ENCODE measurements around the gene DUS4L. TPM values are rescaled to one million over a fixed set of nuclear protein-coding genes. Genes with fewer than 3 reads are reported as not detected.
A peak's percentile ranks its signal among the peaks of the same experiment; 100 is the strongest.

The DUS4L gene
- polyA plus RNA-seq, 1 donor from 2014 or later, result 24.2 TPM

- Histone ChIP-seq H4K20me1 (ENCODE audit: insufficient read depth) (no peaks in the 10 kb centered on the region), H3K4me2 (ENCODE audit: low read length) (no peak overlapping the region), H3F3A (ENCODE audit: insufficient read depth, low read length, poor library complexity, severe bottlenecking) (no peaks in the 10 kb centered on the region), H3K9me3 (ENCODE audit: low read length) (no peaks in the 10 kb centered on the region), H3K4me3 (ENCODE audit: low read length) (no peak overlapping the region), H3K79me2 (replicated peaks; ENCODE audit: insufficient read depth, low read length) (no peaks in the 10 kb centered on the region), H3K27ac (ENCODE audit: low read length) (no peak overlapping the region), H3K27me3 (ENCODE audit: insufficient read depth, low read depth, low read length) (no peaks in the 10 kb centered on the region), H3K36me3 (ENCODE audit: insufficient read depth, low read length) (no peaks in the 10 kb centered on the region), H3K9ac (ENCODE audit: low read length) (no peak overlapping the region), H3K9me2 (ENCODE audit: insufficient read depth, low read length) (no peaks in the 10 kb centered on the region), H2AFZ (ENCODE audit: low read depth, low read length) (no peak overlapping the region)
- no peak for TF ChIP-seq EZH2 (IDR thresholded peaks at IDR 0.05; ENCODE audit: borderline replicate concordance, insufficient read depth, low read length, poor library complexity, severe bottlenecking)
These were observed 9.8 kb downstream of the DUS4L start for GRCh38 chr7:107573537-107573936.

DNA sequence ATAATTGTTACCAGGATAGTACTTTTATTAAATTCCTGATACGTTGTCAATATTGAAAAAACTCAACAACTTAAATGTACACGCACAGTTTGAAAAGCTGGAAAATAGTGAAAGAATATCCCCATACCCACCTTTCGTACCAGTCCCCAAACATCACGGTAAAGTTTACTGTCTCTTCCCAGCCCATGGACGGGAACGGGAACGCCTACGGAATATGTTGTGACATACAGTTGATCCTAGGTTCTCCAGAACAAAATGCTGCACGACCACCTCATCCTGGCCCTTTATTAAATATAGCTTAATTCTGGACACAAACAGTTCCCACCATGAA lies 15.7 kb downstream of the DUS4L start:
- H4K20me1 ChIP-seq (ENCODE audit: insufficient read depth), result no peaks in the 10 kb centered on the region
- H3K27ac ChIP-seq (ENCODE audit: low read length), result no peak overlapping the region
- H3K4me3 ChIP-seq (ENCODE audit: low read length), result peak overlapping the region; percentile 82
- peak overlapping the region; percentile 52 for H3K4me2 ChIP-seq (ENCODE audit: low read length)
- H3K79me2 ChIP-seq (replicated peaks; ENCODE audit: insufficient read depth, low read length), result no peaks in the 10 kb centered on the region
- H3K9ac ChIP-seq (ENCODE audit: low read length), result peak overlapping the region; percentile 70
- H3F3A ChIP-seq (ENCODE audit: insufficient read depth, low read length, poor library complexity, severe bottlenecking), result no peaks in the 10 kb centered on the region
- TF ChIP-seq SMC3 (conservative IDR thresholded peaks at IDR 0.05; ENCODE audit: poor library complexity) (no peak), RAD21 (conservative IDR thresholded peaks at IDR 0.05) (no peak)
- H3K36me3 ChIP-seq (ENCODE audit: insufficient read depth, low read length), result no peaks in the 10 kb centered on the region
- H3K27me3 ChIP-seq (ENCODE audit: insufficient read depth, low read depth, low read length), result no peaks in the 10 kb centered on the region
- no peaks in the 10 kb centered on the region for H3K9me3 ChIP-seq (ENCODE audit: low read length)
- H3K9me2 ChIP-seq (ENCODE audit: insufficient read depth, low read length), result no peaks in the 10 kb centered on the region
- H2AFZ ChIP-seq (ENCODE audit: low read depth, low read length), result peak overlapping the region; percentile 51

GRCh38 chr7:107579885-107580715 lies 16.3 kb downstream of the DUS4L start, which contains the start of gene BCAP29:
Gene BCAP29, plus strand, starts transcription at chr7:107580246. Its CDS starts 527 bp downstream, at chr7:107580773.
- Histone ChIP-seq H3K9ac (ENCODE audit: low read length) (peak within 1 kb of the TSS; percentile 70), H3K27ac (ENCODE audit: low read length) (no peak within 1 kb of the TSS), H3K4me2 (ENCODE audit: low read length) (peak within 1 kb of the TSS; percentile 52), H4K20me1 (ENCODE audit: insufficient read depth) (no peaks in the 10 kb centered on the region), H3K4me3 (ENCODE audit: low read length) (peak within 1 kb of the TSS; percentile 82), H3K9me2 (ENCODE audit: insufficient read depth, low read length) (no peaks in the 10 kb centered on the region), H3K9me3 (ENCODE audit: low read length) (no peaks in the 10 kb centered on the region), H3F3A (ENCODE audit: insufficient read depth, low read length, poor library complexity, severe bottlenecking) (no peaks in the 10 kb centered on the region), H3K36me3 (ENCODE audit: insufficient read depth, low read length) (no peaks in the 10 kb centered on the region), H3K27me3 (ENCODE audit: insufficient read depth, low read depth, low read length) (no peaks in the 10 kb centered on the region), H2AFZ (ENCODE audit: low read depth, low read length) (peak within 1 kb of the TSS; percentile 51), H3K79me2 (replicated peaks; ENCODE audit: insufficient read depth, low read length) (no peaks in the 10 kb centered on the region)
- peak; percentile 54 for TF ChIP-seq CTCF (IDR thresholded peaks at IDR 0.05; ENCODE audit: poor library complexity, severe bottlenecking)
- TF ChIP-seq, protein P1, sequence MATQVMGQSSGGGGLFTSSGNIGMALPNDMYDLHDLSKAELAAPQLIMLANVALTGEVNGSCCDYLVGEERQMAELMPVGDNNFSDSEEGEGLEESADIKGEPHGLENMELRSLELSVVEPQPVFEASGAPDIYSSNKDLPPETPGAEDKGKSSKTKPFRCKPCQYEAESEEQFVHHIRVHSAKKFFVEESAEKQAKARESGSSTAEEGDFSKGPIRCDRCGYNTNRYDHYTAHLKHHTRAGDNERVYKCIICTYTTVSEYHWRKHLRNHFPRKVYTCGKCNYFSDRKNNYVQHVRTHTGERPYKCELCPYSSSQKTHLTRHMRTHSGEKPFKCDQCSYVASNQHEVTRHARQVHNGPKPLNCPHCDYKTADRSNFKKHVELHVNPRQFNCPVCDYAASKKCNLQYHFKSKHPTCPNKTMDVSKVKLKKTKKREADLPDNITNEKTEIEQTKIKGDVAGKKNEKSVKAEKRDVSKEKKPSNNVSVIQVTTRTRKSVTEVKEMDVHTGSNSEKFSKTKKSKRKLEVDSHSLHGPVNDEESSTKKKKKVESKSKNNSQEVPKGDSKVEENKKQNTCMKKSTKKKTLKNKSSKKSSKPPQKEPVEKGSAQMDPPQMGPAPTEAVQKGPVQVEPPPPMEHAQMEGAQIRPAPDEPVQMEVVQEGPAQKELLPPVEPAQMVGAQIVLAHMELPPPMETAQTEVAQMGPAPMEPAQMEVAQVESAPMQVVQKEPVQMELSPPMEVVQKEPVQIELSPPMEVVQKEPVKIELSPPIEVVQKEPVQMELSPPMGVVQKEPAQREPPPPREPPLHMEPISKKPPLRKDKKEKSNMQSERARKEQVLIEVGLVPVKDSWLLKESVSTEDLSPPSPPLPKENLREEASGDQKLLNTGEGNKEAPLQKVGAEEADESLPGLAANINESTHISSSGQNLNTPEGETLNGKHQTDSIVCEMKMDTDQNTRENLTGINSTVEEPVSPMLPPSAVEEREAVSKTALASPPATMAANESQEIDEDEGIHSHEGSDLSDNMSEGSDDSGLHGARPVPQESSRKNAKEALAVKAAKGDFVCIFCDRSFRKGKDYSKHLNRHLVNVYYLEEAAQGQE (IDR thresholded peaks at IDR 0.05; ENCODE audit: borderline replicate concordance), result no peak
- no peak for TF ChIP-seq EZH2 (IDR thresholded peaks at IDR 0.05; ENCODE audit: borderline replicate concordance, insufficient read depth, low read length, poor library complexity, severe bottlenecking)
- TF ChIP-seq RAD21 (conservative IDR thresholded peaks at IDR 0.05), result peak; percentile 50
- peak; percentile 66 for TF ChIP-seq MXI1 (conservative IDR thresholded peaks at IDR 0.05; ENCODE audit: poor library complexity, severe bottlenecking)
- peak; percentile 48 for TF ChIP-seq EP300 (conservative IDR thresholded peaks at IDR 0.05; ENCODE audit: poor library complexity, severe bottlenecking)
- peak; percentile 63 for TF ChIP-seq SMC3 (conservative IDR thresholded peaks at IDR 0.05; ENCODE audit: poor library complexity)
- TF ChIP-seq TAF1 (IDR thresholded peaks at IDR 0.05; ENCODE audit: low read depth), result no peak
- TF ChIP-seq POLR2AphosphoS5 (IDR thresholded peaks at IDR 0.05), result no peak

All from neural cell (in vitro differentiated cells).